HUES64 (cell line): ENCODE data around the gene FBL.
"Not testable (repeated sequence)": the region's sequence is repeated elsewhere in the genome, so short reads cannot be mapped to it uniquely, and the experiment has no call there.

Experiments
- H3K27ac ChIP-seq: 2 replicates; pipeline ENCODE4 v1.7.0; 2013; ENCODE audit warnings: low read depth, low read length, inconsistent platforms
- H3K27me3 ChIP-seq: 2 replicates; pipeline ENCODE4 v1.6.1; 2013; ENCODE audit warnings: mild to moderate bottlenecking, low read length; ENCODE audit not compliant: insufficient read depth
- H3K36me3 ChIP-seq: 2 replicates; pipeline ENCODE4 v1.6.1; 2013; ENCODE audit warnings: mild to moderate bottlenecking, low read length; ENCODE audit not compliant: insufficient read depth
- H3K4me1 ChIP-seq: 2 replicates; pipeline ENCODE4 v1.6.1; 2013; ENCODE audit warnings: mild to moderate bottlenecking, low read length, moderate library complexity; ENCODE audit not compliant: insufficient read depth
- H3K4me3 ChIP-seq: 2 replicates; pipeline ENCODE4 v1.5.1; 2013; ENCODE audit warnings: mild to moderate bottlenecking, low read length, moderate library complexity
- H3K9ac ChIP-seq: 2 replicates; pipeline ENCODE4 v1.6.1; 2013; ENCODE audit warnings: mild to moderate bottlenecking, low read depth, low read length
- H3K9me3 ChIP-seq: 2 replicates; pipeline ENCODE4 v1.6.1; 2013; ENCODE audit warnings: low read depth, low read length; ENCODE audit not compliant: insufficient read depth
- WGBS: fragments of 150-250, 120-280 bp; methylation state at CpG from one replicate; pipeline ENCODE4 v1.1.7; 2013; ENCODE audit warnings: missing lambda C conversion rate; 5-methylcytosine and 5-hydroxymethylcytosine counted together

FBL gene

DNA sequence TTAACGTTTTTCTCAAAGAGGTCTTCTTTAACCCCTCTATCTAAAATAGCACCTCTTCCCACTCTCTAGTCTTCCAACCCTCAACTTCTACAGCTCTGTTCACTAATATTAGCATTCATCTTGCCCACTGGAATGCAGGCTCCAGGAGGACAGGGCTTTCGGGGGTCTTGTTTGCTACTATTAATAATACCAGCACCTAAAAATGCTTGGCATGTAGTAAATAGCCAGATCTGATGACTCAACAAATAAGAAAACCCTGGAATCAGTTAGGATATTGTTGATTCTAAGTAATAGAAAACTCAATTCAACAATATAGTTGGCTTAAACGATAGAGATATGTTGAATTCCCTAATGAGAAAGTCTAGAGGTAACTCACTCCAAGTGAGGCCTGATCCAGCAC lies 26.4 kb downstream of the FBL start:
- no peak overlapping the region for H3K4me3 ChIP-seq
- no peaks in the 10 kb centered on the region for H3K36me3 ChIP-seq
- no peaks in the 10 kb centered on the region for H3K9me3 ChIP-seq
- H3K9ac ChIP-seq = no peak overlapping the region
- no peaks in the 10 kb centered on the region for H3K27me3 ChIP-seq
- WGBS = 94% methylated on average over 2 of the region's 3 CpGs
- H3K27ac ChIP-seq = no peak overlapping the region
- no peaks in the 10 kb centered on the region for H3K4me1 ChIP-seq

DNA sequence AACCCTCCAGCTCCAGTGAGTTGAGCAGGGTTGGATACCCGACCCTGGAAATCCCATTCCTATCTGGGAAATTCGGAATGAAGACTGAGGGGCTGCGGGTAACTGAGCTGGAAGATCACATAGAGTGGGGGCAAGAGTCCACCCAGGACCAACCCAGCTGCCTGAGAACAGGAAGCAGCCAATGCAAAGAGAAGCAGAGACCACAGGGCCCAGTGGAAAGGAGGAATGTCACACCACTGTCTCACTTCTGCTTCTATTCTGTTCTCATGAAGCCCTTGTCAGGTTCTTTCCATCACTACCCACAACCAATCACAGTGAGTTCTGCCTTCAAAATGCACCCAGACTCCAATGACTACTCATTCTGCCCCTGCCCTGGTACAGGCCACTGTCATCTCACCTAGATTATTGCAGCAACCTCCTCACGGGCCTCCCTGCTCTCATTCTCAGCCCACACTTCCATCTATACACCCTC lies 27.5 kb downstream of the FBL start:
- no peak overlapping the region for H3K9ac ChIP-seq

DNA sequence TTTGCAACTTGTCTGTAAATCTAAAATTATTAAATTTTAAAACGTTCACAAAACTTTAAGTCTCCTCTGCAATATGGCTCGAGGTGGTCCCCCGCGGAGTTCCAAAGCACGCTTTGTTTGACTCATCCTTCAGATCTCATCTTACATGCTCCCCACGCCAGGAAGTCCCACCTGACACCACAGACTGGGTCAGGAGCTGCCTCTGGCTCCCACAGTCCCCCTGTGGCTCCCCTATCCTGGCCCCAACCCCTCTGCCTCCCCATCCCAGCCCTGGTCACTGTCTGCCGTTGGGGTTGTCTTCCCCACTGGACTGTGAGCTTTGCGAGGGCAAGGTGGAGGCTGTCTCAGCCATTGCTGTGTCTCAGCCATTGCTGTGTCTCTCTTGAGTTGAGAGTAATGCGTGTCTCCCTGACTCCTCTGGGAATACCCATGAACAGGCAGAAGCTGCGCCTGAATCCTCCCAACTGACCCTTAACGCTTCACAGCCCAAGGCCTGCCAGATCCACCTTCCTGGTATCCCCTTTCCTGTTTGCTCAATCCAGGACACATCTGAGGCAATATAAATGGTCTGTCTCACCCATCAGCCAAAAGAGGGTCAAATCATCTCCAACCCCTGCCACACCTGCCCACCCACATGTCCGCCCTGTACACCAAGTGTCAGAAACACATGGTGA lies 28.2 kb downstream of the FBL start:
- H3K4me3 ChIP-seq = no peak overlapping the region
- 89% methylated on average over 12 of the region's 12 CpGs for WGBS
- no peak overlapping the region for H3K9ac ChIP-seq
- no peaks in the 10 kb centered on the region for H3K36me3 ChIP-seq
- no peaks in the 10 kb centered on the region for H3K27me3 ChIP-seq
- no peaks in the 10 kb centered on the region for H3K4me1 ChIP-seq
- H3K27ac ChIP-seq = no peak overlapping the region
- no peaks in the 10 kb centered on the region for H3K9me3 ChIP-seq

More for the DNA sequence above, 27.5 kb downstream of the FBL start:
- H3K9me3 ChIP-seq = no peaks in the 10 kb centered on the region
- H3K4me3 ChIP-seq = no peak overlapping the region
- WGBS = 88% methylated on average over 4 of the region's 4 CpGs
- no peaks in the 10 kb centered on the region for H3K36me3 ChIP-seq
- H3K27me3 ChIP-seq = no peaks in the 10 kb centered on the region
- H3K4me1 ChIP-seq = no peaks in the 10 kb centered on the region
- no peak overlapping the region for H3K27ac ChIP-seq

DNA sequence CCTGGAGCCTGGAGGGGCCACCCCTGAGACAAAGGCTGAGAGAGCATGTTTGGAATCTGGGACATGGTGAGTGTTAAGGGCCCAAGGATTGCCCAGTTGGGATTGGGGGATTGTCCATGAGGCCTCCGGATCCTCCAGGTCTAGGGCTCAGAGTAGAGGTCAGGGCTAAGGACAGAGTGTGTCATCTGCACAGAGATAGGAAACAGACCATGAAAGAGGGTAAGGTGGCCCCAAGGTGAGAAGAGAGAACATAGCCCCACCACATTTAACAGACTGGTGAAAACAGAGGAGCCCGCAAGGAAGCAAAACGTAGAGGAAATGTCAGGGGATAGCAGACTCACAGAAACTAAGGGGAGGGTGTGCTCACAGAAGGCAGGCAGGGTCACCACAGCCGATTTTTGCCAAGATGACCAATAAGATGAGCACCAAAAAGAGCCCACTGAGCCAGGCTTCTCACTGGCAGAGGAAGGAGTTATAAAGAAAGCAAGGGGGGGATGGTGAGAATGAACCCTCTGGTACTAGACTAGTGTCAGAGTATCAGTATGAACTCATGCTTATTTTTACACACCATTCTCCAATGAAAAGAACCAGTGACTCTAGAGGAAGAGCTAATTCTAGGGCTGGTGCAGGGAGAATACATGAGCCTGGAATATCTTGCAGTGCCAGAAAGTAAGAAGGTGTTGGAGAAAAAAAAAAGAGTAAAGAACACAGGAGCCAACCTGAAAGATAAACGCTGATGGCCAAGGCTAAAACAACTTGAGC lies 29.7 kb downstream of the FBL start:
- Histone ChIP-seq H3K4me3 (no peak overlapping the region), H3K9me3 (no peaks in the 10 kb centered on the region), H3K27ac (no peak overlapping the region), H3K9ac (no peak overlapping the region), H3K27me3 (no peaks in the 10 kb centered on the region), H3K36me3 (no peaks in the 10 kb centered on the region), H3K4me1 (no peaks in the 10 kb centered on the region)
- WGBS = 93% methylated on average over 5 of the region's 5 CpGs

DNA sequence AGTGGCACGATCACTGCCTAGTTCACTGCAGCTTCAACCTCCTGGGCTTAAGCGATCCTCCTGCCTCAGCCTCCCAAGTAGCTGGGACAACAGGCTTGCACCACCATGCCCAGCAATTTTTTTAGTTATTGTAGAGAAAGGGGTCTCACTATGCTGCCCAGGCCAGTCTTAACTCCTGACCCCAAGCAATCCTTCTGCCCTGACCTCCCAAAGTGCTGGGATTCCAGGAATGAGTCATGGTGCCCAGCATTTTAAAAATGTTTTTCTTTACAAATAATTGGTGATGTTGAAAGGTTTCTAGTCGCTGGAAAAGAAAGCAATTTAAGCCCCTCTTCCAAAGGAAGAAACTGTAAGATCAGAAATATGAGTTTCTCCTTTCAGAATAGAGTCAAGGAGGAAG lies 31.6 kb downstream of the FBL start:
- Histone ChIP-seq H3K36me3 (no peaks in the 10 kb centered on the region), H3K9me3 (no peaks in the 10 kb centered on the region), H3K27ac (no peak overlapping the region), H3K27me3 (no peaks in the 10 kb centered on the region), H3K4me1 (no peaks in the 10 kb centered on the region), H3K4me3 (no peak overlapping the region), H3K9ac (no peak overlapping the region)
- 92% methylated on average over 3 of the region's 3 CpGs for WGBS

DNA sequence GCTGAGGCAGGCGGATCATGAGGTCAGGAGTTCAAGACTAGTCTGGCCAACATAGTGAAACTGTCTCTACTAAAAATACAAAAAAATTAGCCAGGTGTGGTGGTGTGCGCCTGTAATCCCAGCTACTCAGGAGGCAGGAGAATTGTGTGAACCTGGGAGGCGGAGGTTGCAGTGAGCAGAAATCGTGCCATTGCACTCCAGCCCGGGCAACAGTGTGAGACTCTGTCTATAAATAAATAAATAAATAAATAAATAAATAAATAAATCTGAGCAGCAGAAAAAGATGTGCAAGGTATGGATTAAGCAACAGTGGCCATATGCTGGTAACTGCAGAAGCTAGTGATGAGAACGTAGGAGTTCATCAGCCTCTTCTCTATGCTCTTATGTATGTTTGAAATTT lies 32.1 kb downstream of the FBL start:
- H3K27me3 ChIP-seq, H3K9me3 ChIP-seq, H3K27ac ChIP-seq, H3K4me1 ChIP-seq, H3K4me3 ChIP-seq, H3K9ac ChIP-seq, H3K36me3 ChIP-seq: not testable (repeated sequence)
- WGBS = 92% methylated on average over 5 of the region's 6 CpGs

DNA sequence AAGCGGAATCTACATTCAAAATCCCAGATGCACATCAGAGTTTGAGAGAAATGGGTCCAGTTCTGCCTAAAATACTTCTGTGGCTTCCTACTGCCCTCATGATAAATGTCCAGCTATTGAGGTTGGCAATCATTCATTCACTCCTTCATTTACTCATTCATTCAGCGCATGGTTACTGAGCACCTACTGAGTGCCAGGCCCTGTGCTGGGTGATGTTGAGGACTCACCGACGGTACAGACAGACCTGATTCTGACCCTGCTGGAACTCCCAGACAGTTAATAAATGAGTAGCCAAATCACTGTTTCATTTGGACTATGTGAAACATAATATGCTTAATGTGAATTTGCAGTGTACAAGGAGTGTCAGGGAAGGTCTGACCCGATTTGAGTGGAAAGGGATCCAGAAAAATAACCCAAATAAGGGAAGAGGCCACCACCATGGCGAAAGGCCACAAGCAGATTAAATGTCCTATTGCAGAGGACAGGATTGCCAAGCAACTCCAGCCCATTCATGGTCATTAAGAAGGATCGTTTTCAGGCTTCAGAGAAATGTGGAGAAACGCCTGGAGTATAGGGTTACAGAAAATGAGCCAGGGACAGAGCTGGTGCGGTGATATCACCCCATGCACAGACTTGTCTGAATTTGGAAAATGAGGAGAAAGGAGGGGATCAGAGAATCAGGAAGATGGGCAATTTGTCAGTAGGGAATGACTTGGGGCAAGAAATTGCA lies 32.8 kb downstream of the FBL start:
- Histone ChIP-seq H3K9ac (no peak overlapping the region), H3K27ac (no peak overlapping the region), H3K4me3 (no peak overlapping the region), H3K4me1 (no peaks in the 10 kb centered on the region), H3K9me3 (0 out of 2 replicates have a peak, but pooled peaks cover 3% of the 10 kb centered on the region), H3K27me3 (no peaks in the 10 kb centered on the region), H3K36me3 (no peaks in the 10 kb centered on the region)
- 94% methylated on average over 9 of the region's 9 CpGs for WGBS

DNA sequence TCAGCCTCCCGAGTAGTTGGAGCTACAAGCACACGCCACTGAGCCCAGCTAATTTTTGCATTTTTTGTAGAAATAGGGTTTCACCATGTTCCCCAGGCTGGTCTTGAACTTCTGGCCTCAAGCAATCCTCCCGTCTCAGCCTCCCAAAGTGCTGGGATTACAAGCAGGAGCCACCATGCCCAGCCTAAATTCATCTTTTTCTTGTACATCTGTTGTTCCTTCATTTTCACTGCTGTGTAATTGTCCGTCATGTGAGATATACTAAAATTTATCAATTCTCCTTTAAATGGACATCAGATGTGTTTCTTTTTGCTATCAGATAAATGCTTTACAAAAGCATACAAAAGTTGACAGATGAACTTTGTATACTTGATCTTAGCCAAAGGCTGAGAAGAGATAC lies 35.1 kb downstream of the FBL start:
- no peak overlapping the region for H3K4me3 ChIP-seq
- no peaks in the 10 kb centered on the region for H3K27me3 ChIP-seq
- H3K4me1 ChIP-seq = no peaks in the 10 kb centered on the region
- no peaks in the 10 kb centered on the region for H3K36me3 ChIP-seq
- 89% methylated on average over 3 of the region's 4 CpGs for WGBS
- no peak overlapping the region for H3K9ac ChIP-seq
- 0 out of 2 replicates have a peak, but pooled peaks cover 3% of the 10 kb centered on the region for H3K9me3 ChIP-seq
- H3K27ac ChIP-seq = no peak overlapping the region

DNA sequence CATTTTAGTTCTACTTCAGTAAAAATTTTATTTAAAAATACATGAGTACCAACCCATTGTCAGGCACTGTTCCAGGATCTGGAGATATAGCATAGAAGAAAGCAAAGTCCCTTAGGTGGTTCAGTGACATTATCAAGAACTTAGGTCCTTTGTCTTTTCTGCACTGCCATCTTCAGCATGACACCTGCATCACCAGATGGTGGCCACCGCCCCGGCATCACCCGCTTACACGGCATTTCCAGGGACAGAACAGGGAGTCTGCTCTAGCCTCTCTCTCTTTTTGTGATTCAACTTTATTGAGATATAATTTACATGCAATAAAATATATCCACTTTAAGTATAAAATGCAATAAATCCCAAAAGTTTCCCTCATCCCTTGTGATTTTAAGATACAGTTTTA lies 35.8 kb downstream of the FBL start:
- 91% methylated on average over 4 of the region's 4 CpGs for WGBS
- no peak overlapping the region for H3K27ac ChIP-seq

DNA sequence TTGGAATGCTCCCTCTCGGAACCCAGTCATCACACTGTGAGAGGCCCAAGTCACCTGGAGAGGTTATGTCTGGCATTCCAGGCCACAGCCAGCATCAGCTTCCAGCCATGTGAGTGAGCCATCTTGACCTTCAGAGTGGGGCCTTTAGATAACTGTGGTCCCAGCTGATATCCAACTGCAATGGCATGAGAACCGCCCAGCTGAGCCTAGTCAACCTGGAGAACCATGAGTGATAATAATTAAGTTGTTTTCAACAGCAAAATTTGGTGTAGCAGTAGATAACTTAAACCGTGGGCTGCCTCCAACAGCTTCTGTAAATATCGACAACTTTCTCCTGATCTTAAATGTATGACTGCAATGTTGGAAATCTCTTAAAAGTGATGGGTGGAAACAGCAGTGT lies 36.8 kb downstream of the FBL start:
- Histone ChIP-seq H3K4me3 (no peak overlapping the region), H3K27me3 (no peaks in the 10 kb centered on the region), H3K9me3 (0 out of 2 replicates have a peak, but pooled peaks cover 3% of the 10 kb centered on the region), H3K36me3 (no peaks in the 10 kb centered on the region), H3K4me1 (no peaks in the 10 kb centered on the region), H3K27ac (no peak overlapping the region), H3K9ac (no peak overlapping the region)
- 94% methylated on average over 4 of the region's 4 CpGs for WGBS

More for the DNA sequence above, 35.8 kb downstream of the FBL start:
- 0 out of 2 replicates have a peak, but pooled peaks cover 3% of the 10 kb centered on the region for H3K9me3 ChIP-seq
- no peak overlapping the region for H3K9ac ChIP-seq
- H3K4me1 ChIP-seq = no peaks in the 10 kb centered on the region
- no peaks in the 10 kb centered on the region for H3K27me3 ChIP-seq
- no peak overlapping the region for H3K4me3 ChIP-seq
- H3K36me3 ChIP-seq = no peaks in the 10 kb centered on the region

DNA sequence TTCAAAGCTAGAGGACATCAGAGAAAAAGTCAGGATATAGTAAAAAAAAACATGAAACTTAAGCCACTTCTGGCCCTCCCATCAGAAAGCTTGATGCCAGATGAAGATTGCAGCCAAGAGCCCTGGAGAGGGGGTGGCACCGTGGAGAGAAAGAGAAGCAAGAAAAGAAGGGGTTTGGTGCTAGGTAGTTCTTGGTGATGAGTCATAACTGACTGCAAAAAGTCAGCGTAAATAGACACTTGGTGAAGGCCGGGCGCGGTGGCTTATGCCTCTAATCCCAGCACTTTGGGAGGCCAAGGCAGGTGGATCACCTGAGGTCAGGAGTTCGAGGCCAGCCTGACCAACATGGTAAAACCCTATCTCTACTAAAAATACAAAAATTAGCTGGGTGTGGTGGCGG lies 37.5 kb downstream of the FBL start:
- H3K9ac ChIP-seq, H3K36me3 ChIP-seq, H3K9me3 ChIP-seq, H3K4me3 ChIP-seq, H3K27ac ChIP-seq, H3K27me3 ChIP-seq, H3K4me1 ChIP-seq: not testable (repeated sequence)
- WGBS = 97% methylated on average over 6 of the region's 7 CpGs
